Osteocyte (in vitro differentiated cells): ENCODE results near the gene DTWD1. TPM values are rescaled to one million over a fixed set of nuclear protein-coding genes. Genes with fewer than 3 reads are reported as not detected.
"Not testable (repeated sequence)": the region's sequence is repeated elsewhere in the genome, so short reads cannot be mapped to it uniquely, and the experiment has no call there.

Experiments used
- DNase-seq: peaks from one replicate; pipeline ENCODE4 v3.0.0; 2021; ENCODE audit warnings: mixed read lengths; ENCODE audit not compliant: unreplicated experiment; ENCODE audit errors: extremely low spot score
- H3K27ac Mint-ChIP-seq: one replicate; pipeline ENCODE4 v1.8.0; 2021; ENCODE audit warnings: mild to moderate bottlenecking, mixed read lengths; ENCODE audit not compliant: unreplicated experiment
- H3K27me3 Mint-ChIP-seq: one replicate; pipeline ENCODE4 v1.8.0; 2021; ENCODE audit warnings: mixed read lengths; ENCODE audit not compliant: unreplicated experiment
- H3K36me3 Mint-ChIP-seq: one replicate; pipeline ENCODE4 v1.8.0; 2021; ENCODE audit warnings: mixed read lengths; ENCODE audit not compliant: unreplicated experiment
- H3K4me1 Mint-ChIP-seq: one replicate; pipeline ENCODE4 v1.8.0; 2021; ENCODE audit warnings: mixed read lengths; ENCODE audit not compliant: unreplicated experiment
- H3K4me3 Mint-ChIP-seq: one replicate; pipeline ENCODE4 v1.8.0; 2021; ENCODE audit warnings: mild to moderate bottlenecking, moderate library complexity, mixed read lengths; ENCODE audit not compliant: unreplicated experiment
- H3K9me3 Mint-ChIP-seq: one replicate; pipeline ENCODE4 v1.8.0; 2021; ENCODE audit warnings: mixed read lengths; ENCODE audit not compliant: unreplicated experiment
- CTCF ChIP-seq: fragments of 200-600 bp; sonication (generic); IDR thresholded peaks from 2 replicates; pipeline ENCODE4 v1.5.0; 2021; ENCODE audit warnings: antibody characterized with exemption, mild to moderate bottlenecking, moderate library complexity
- long read RNA-seq: library from polyadenylated mRNA; unstranded; transcript quantifications from one replicate; pipeline ENCODE4 v2.0.0, GENCODE V29; 2021
- total RNA-seq: library from RNA; stranded (reverse); gene quantifications from 2 replicates; pipeline ENCODE4 v1.2.1, GENCODE V29; 2021

Gene DTWD1
- 19.2 and 21.0 TPM in 2 replicates for total RNA-seq
- long read RNA-seq, full-length matches to known transcripts = 44 of 91 reads
- long read RNA-seq, partial matches to known transcripts = 7 of 91 reads
- long read RNA-seq, other reads (novel, unspliced or antisense) = 40 of 91 reads

GRCh38 chr15:49620658-49621368 lies at the start of gene DTWD1, which contains the start of gene FAM227B:
TSS of gene DTWD1 (plus strand) at chr15:49621048. CDS start at chr15:49625168, 4,120 bp downstream.
TSS of gene FAM227B (minus strand) at chr15:49620818. CDS start at chr15:49615171, 5,647 bp downstream.
- DNase-seq = peak; percentile 98
- H3K27me3 Mint-ChIP-seq = no peaks in the 10 kb centered on the region
- H3K4me3 Mint-ChIP-seq = peak within 1 kb of the TSS; percentile 93
- peaks cover 12% of the 10 kb centered on the region for H3K36me3 Mint-ChIP-seq
- TF ChIP-seq CTCF = no peak
- peak within 1 kb of the TSS; percentile 96 for H3K27ac Mint-ChIP-seq
- H3K9me3 Mint-ChIP-seq = peaks cover 5% of the 10 kb centered on the region
- H3K4me1 Mint-ChIP-seq = peaks cover 40% of the 10 kb centered on the region

GRCh38 chr15:49573421-49573820 lies 47.4 kb upstream of the DTWD1 start:
- Mint-ChIP-seq H3K36me3 (peaks cover 3% of the 10 kb centered on the region), H3K9me3 (peaks cover 16% of the 10 kb centered on the region), H3K4me3 (no peak overlapping the region), H3K27me3 (no peaks in the 10 kb centered on the region), H3K27ac (no peak overlapping the region), H3K4me1 (no peaks in the 10 kb centered on the region)
- no peak for DNase-seq
- no peak for TF ChIP-seq CTCF

GRCh38 chr15:49589030-49589429 lies 31.8 kb upstream of the DTWD1 start:
- Mint-ChIP-seq H3K9me3 (peaks cover 11% of the 10 kb centered on the region), H3K4me3 (no peak overlapping the region), H3K27me3 (no peaks in the 10 kb centered on the region), H3K27ac (no peak overlapping the region), H3K36me3 (no peaks in the 10 kb centered on the region), H3K4me1 (peaks cover 2% of the 10 kb centered on the region)
- TF ChIP-seq CTCF = no peak
- no peak for DNase-seq

- not testable (repeated sequence) for H3K36me3 Mint-ChIP-seq, DNase-seq, H3K27me3 Mint-ChIP-seq, H3K4me3 Mint-ChIP-seq, H3K27ac Mint-ChIP-seq, H3K4me1 Mint-ChIP-seq
- H3K9me3 Mint-ChIP-seq = peaks cover 27% of the 10 kb centered on the region
These were observed 28.0 kb upstream of the DTWD1 start for GRCh38 chr15:49592829-49593316.

- DNase-seq = no peak
- no peak for TF ChIP-seq CTCF
- H3K4me1 Mint-ChIP-seq = peaks cover 2% of the 10 kb centered on the region
- H3K36me3 Mint-ChIP-seq = peaks cover 9% of the 10 kb centered on the region
- H3K27ac Mint-ChIP-seq = no peak overlapping the region
- peaks cover 34% of the 10 kb centered on the region for H3K9me3 Mint-ChIP-seq
- no peak overlapping the region for H3K4me3 Mint-ChIP-seq
- H3K27me3 Mint-ChIP-seq = no peaks in the 10 kb centered on the region
These were observed 16.0 kb upstream of the DTWD1 start for GRCh38 chr15:49604625-49605409.
